Mesenchymal stem cell (in vitro differentiated cells and primary cell): ENCODE results near the gene BTBD16.
A peak's percentile ranks its signal among the peaks of the same experiment; 100 is the strongest.

Experiments
- DNase-seq: peaks from one replicate; pipeline ENCODE4 v3.0.0-alpha.2; 2013
- H2AFZ ChIP-seq: one replicate; pipeline ENCODE4 v1.6.1; 2013; ENCODE audit warnings: low read depth, mild to moderate bottlenecking, control low read depth, inconsistent platforms, low read length, moderate library complexity
- H2AK5ac ChIP-seq: 2 replicates; pipeline ENCODE4 v1.6.1; 2013; ENCODE audit warnings: low read length, moderate library complexity, mild to moderate bottlenecking, inconsistent platforms; ENCODE audit not compliant: severe bottlenecking
- H2BK120ac ChIP-seq: one replicate; pipeline ENCODE4 v1.6.1; 2013; ENCODE audit warnings: low read depth, mild to moderate bottlenecking, inconsistent platforms, low read length, moderate library complexity
- H2BK12ac ChIP-seq, 2 experiments: one replicate each; pipeline ENCODE4 v1.6.1; 2013; ENCODE audit warnings: inconsistent platforms in 2 of 2, low read length in 2 of 2, mild to moderate bottlenecking in 2 of 2, moderate library complexity in 2 of 2, control low read depth in 1 of 2
- H2BK15ac ChIP-seq: one replicate; pipeline ENCODE4 v1.6.1; 2013; ENCODE audit warnings: mild to moderate bottlenecking, low read depth, inconsistent platforms; ENCODE audit not compliant: poor library complexity, severe bottlenecking
- H2BK5ac ChIP-seq: 2 replicates; pipeline ENCODE4 v1.6.1; 2013; ENCODE audit warnings: low read depth, mild to moderate bottlenecking, low read length, control low read depth, inconsistent platforms; ENCODE audit not compliant: poor library complexity, severe bottlenecking
- H3K14ac ChIP-seq, 2 experiments: one replicate each; pipeline ENCODE4 v1.6.1; 2013; ENCODE audit warnings: inconsistent platforms in 2 of 2, low read length in 2 of 2, control low read depth in 1 of 2, mild to moderate bottlenecking in 1 of 2, moderate library complexity in 1 of 2
- H3K18ac ChIP-seq, 2 experiments: one replicate each; pipeline ENCODE4 v1.6.1; 2013; ENCODE audit warnings: inconsistent platforms in 2 of 2, low read length in 2 of 2, control low read depth in 1 of 2, low read depth in 1 of 2, mild to moderate bottlenecking in 1 of 2
- H3K23ac ChIP-seq, 2 experiments: one replicate each; pipeline ENCODE4 v1.6.1; 2013; ENCODE audit warnings: inconsistent platforms in 2 of 2, low read length in 2 of 2, mild to moderate bottlenecking in 2 of 2, moderate library complexity in 2 of 2, control low read depth in 1 of 2
- H3K27ac ChIP-seq: 2 replicates; pipeline ENCODE4 v1.5.1; 2013; ENCODE audit warnings: mild to moderate bottlenecking, moderate library complexity, low read length, control low read depth, inconsistent platforms; ENCODE audit not compliant: poor library complexity, severe bottlenecking
- H3K27me3 ChIP-seq, 2 experiments: 2 replicates each; pipeline versions ENCODE4 v1.6.1 to v1.7.0; 2013; ENCODE audit warnings: low read length in 2 of 2, mild to moderate bottlenecking in 2 of 2, moderate library complexity in 2 of 2, control low read depth in 1 of 2, inconsistent platforms in 1 of 2; ENCODE audit not compliant: control insufficient read depth in 1 of 2, insufficient read depth in 1 of 2
- H3K36me3 ChIP-seq, 2 experiments: 2 replicates each; pipeline versions ENCODE4 v1.6.1 to v1.7.0; 2013; ENCODE audit warnings: low read length in 2 of 2, control low read depth in 1 of 2, inconsistent platforms in 1 of 2, low read depth in 1 of 2, mild to moderate bottlenecking in 1 of 2; ENCODE audit not compliant: insufficient read depth in 2 of 2, control insufficient read depth in 1 of 2
- H3K4ac ChIP-seq, 2 experiments: one replicate each; pipeline ENCODE4 v1.6.1; 2013; ENCODE audit warnings: inconsistent platforms in 2 of 2, low read length in 2 of 2, mild to moderate bottlenecking in 2 of 2, moderate library complexity in 2 of 2, control low read depth in 1 of 2, low read depth in 1 of 2
- H3K4me1 ChIP-seq: 2 replicates; pipeline ENCODE4 v1.6.1; 2013; ENCODE audit warnings: low read depth, low read length, control low read depth; ENCODE audit not compliant: control insufficient read depth, insufficient read depth
- H3K4me2 ChIP-seq: 2 replicates; pipeline ENCODE4 v1.6.1; 2013; ENCODE audit warnings: low read length, mild to moderate bottlenecking, inconsistent platforms; ENCODE audit not compliant: poor library complexity, severe bottlenecking
- H3K4me3 ChIP-seq, 2 experiments: 2 replicates each; pipeline versions ENCODE4 v1.5.1 to v1.7.0; 2013; ENCODE audit warnings: low read length in 2 of 2, mild to moderate bottlenecking in 2 of 2, control low read depth in 1 of 2, low read depth in 1 of 2; ENCODE audit not compliant: insufficient read depth in 1 of 2
- H3K79me1 ChIP-seq: replicated peaks from 2 replicates; pipeline ENCODE4 v1.6.1; 2013; ENCODE audit warnings: mild to moderate bottlenecking, control low read depth, low read length, inconsistent platforms; ENCODE audit not compliant: poor library complexity, severe bottlenecking
- H3K9ac ChIP-seq: 2 replicates; pipeline ENCODE4 v1.7.0; 2013; ENCODE audit warnings: mild to moderate bottlenecking, low read length, moderate library complexity
- H3K9me3 ChIP-seq: 2 replicates; pipeline ENCODE4 v1.7.0; 2013; ENCODE audit warnings: mild to moderate bottlenecking, low read length; ENCODE audit not compliant: control insufficient read depth
- H4K8ac ChIP-seq: one replicate; pipeline ENCODE4 v1.6.1; 2013; ENCODE audit warnings: inconsistent platforms, mild to moderate bottlenecking, low read length, moderate library complexity
- H4K91ac ChIP-seq: one replicate; pipeline ENCODE4 v1.6.1; 2013; ENCODE audit warnings: mild to moderate bottlenecking, low read length, inconsistent platforms
- WGBS: methylation state at CpG from one replicate; pipeline ENCODE4 v1.1.7; 2013; ENCODE audit warnings: mixed read lengths; 5-methylcytosine and 5-hydroxymethylcytosine counted together

Gene BTBD16

DNA sequence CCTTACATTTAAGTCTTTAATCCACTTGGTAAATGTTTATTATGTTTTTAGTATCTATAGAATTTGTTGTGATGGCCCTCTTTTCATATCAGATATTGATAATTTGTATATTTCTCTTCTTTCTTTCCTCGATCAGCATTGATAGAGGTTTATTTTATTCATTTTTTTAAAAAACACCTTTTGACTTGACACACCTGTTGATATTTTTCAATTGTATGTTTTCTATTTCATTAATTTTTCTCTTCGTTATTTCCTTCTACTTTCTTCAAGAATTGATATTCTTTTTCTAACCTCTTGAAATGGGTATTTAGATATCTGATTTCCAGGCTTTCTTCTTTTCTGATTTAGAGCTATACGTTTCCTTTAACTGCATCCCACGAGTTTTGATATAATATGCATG is 50.9 kb downstream of the BTBD16 start:
- no peaks in the 10 kb centered on the region for H3K79me1 ChIP-seq
- H2BK5ac ChIP-seq, result peak overlapping the region; percentile 6

DNA sequence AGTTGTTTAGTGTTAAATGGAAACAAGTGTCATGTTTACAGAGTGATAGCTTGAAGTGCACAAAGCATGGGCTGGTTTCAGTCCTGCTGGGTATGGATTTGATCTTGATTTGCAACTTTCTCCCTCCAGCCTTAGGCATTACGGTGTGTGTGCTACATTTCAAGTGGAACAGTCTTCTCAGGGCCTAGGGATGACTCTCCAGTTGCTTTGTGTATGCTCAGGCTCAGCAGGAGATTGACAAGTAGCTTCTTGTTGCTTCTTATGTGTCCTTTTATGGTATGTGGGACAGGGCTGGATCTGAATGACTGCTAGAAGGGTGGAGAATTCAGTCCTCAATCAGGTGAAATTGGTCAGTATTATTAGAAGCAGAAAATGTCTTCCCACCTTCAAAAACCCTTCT is 52.1 kb downstream of the BTBD16 start:
- H3K23ac ChIP-seq, result no peak overlapping the region
- H3K14ac ChIP-seq, result no peak overlapping the region
- no peak for DNase-seq
- H4K8ac ChIP-seq, result no peak overlapping the region
- H3K9me3 ChIP-seq, result peaks cover 28% of the 10 kb centered on the region
- H3K27ac ChIP-seq, result no peak overlapping the region
- H3K9ac ChIP-seq, result no peak overlapping the region
- no peaks in the 10 kb centered on the region for H3K27me3 ChIP-seq
- H3K4me3 ChIP-seq, result no peak overlapping the region
- no peak overlapping the region for H3K18ac ChIP-seq
- H2AK5ac ChIP-seq, result no peak overlapping the region
- H2BK15ac ChIP-seq, result no peak overlapping the region
- no peak overlapping the region for H3K4me2 ChIP-seq
- H2BK120ac ChIP-seq, result no peak overlapping the region
- H3K4ac ChIP-seq, result no peak overlapping the region
- no peaks in the 10 kb centered on the region for H3K79me1 ChIP-seq
- H4K91ac ChIP-seq, result no peak overlapping the region
- no peak overlapping the region for H2BK12ac ChIP-seq
- H3K36me3 ChIP-seq, result no peaks in the 10 kb centered on the region
- H3K4me1 ChIP-seq, result peaks cover 3% of the 10 kb centered on the region
- no peak overlapping the region for H2AFZ ChIP-seq
- WGBS, result 71% methylated on average over 1 of the region's 1 CpG
- H2BK5ac ChIP-seq, result no peak overlapping the region

More for the DNA sequence above, 50.9 kb downstream of the BTBD16 start:
- Histone ChIP-seq H3K9ac (no peak overlapping the region), H3K27me3 (no peaks in the 10 kb centered on the region), H3K9me3 (peaks cover 28% of the 10 kb centered on the region), H3K36me3 (no peaks in the 10 kb centered on the region), H2AFZ (no peak overlapping the region), H4K91ac (no peak overlapping the region), H2BK15ac (no peak overlapping the region), H3K4me2 (no peak overlapping the region), H2AK5ac (no peak overlapping the region), H2BK12ac (no peak overlapping the region), H3K4ac (no peak overlapping the region), H3K14ac (no peak overlapping the region), H3K4me3 (no peak overlapping the region), H3K27ac (no peak overlapping the region), H3K4me1 (peaks cover 3% of the 10 kb centered on the region), H3K23ac (no peak overlapping the region), H2BK120ac (no peak overlapping the region), H4K8ac (no peak overlapping the region), H3K18ac (no peak overlapping the region)
- no peak for DNase-seq
- 62% methylated on average over 2 of the region's 4 CpGs for WGBS

DNA sequence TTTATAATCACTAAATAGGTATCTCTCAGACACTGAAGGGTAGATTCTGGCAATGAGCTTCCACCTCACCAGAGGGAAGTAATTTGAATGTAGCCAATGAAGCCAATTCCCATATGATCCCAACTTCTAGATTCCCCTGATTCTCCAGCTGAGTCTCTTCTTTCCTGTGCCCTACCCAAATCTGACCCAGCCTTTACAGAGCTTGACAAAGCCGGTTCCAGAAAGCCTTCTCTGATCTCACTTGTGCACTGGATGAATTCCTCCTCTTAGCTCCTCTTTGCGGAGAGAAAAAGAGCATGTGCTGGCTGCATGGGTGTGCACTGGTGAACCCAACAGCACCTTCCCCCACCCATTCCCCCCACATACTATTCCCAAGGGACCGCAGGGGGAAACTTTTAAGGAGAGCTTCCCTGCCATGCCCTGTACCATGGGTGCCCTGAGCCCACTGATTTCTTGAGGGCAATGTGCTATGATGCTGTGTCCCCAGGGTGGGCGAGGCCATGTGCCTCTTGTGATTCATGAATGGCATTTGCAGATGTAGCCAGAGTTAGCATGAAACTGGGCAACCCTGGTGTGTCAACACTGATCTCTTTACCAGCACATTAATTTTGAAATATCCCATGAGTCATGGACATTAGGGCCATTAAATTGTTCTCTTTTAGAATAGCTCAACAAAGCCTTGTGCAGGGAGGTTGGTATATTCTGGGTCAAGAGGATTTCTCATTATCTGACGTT is 53.0 kb downstream of the BTBD16 start:
- no peak overlapping the region for H3K4me2 ChIP-seq
- H2AK5ac ChIP-seq, result no peak overlapping the region
- H3K18ac ChIP-seq, result no peak overlapping the region
- H3K4me3 ChIP-seq, result no peak overlapping the region
- H3K14ac ChIP-seq, result no peak overlapping the region
- H4K8ac ChIP-seq, result no peak overlapping the region
- no peak for DNase-seq
- WGBS, result 83% methylated on average over 5 of the region's 5 CpGs
- no peak overlapping the region for H2BK12ac ChIP-seq
- H2BK15ac ChIP-seq, result no peak overlapping the region
- no peak overlapping the region for H3K4ac ChIP-seq
- peaks cover 3% of the 10 kb centered on the region for H3K4me1 ChIP-seq
- H2AFZ ChIP-seq, result no peak overlapping the region
- H4K91ac ChIP-seq, result no peak overlapping the region
- no peaks in the 10 kb centered on the region for H3K27me3 ChIP-seq
- H2BK120ac ChIP-seq, result no peak overlapping the region
- H3K36me3 ChIP-seq, result no peaks in the 10 kb centered on the region
- H3K23ac ChIP-seq, result no peak overlapping the region
- H3K27ac ChIP-seq, result no peak overlapping the region
- no peaks in the 10 kb centered on the region for H3K79me1 ChIP-seq
- no peak overlapping the region for H3K9ac ChIP-seq
- no peak overlapping the region for H2BK5ac ChIP-seq
- peaks cover 28% of the 10 kb centered on the region for H3K9me3 ChIP-seq

DNA sequence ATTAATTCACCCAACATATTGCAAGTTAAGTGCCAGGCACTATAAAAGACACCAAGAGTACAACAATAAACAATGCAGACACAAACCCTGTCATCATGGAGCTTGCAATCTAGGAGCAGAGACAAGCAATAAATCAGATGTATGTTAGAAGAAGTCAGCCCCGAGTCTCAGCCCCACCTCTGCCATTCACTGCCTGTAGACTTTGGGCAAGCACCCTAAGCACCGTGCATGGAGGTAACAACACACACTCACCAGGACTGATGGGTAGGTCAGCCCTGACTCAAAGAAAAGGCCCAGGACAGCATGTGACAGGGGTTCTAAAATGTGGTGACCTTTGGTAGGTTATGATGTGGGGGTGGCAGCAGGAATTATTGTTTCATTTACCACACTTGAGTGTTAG is 54.1 kb downstream of the BTBD16 start:
- H3K23ac ChIP-seq, result no peak overlapping the region
- no peak overlapping the region for H3K27ac ChIP-seq
- no peak overlapping the region for H3K4ac ChIP-seq
- H2BK15ac ChIP-seq, result no peak overlapping the region
- no peak for DNase-seq
- H2BK12ac ChIP-seq, result no peak overlapping the region
- H4K8ac ChIP-seq, result no peak overlapping the region
- H3K4me3 ChIP-seq, result no peak overlapping the region
- H3K36me3 ChIP-seq, result no peaks in the 10 kb centered on the region
- H3K4me2 ChIP-seq, result no peak overlapping the region
- H3K18ac ChIP-seq, result no peak overlapping the region
- no peak overlapping the region for H3K9ac ChIP-seq
- H4K91ac ChIP-seq, result no peak overlapping the region
- H2BK120ac ChIP-seq, result no peak overlapping the region
- H3K9me3 ChIP-seq, result peaks cover 18% of the 10 kb centered on the region
- H3K14ac ChIP-seq, result no peak overlapping the region
- H2AFZ ChIP-seq, result no peak overlapping the region
- 83% methylated on average over 2 of the region's 2 CpGs for WGBS
- no peaks in the 10 kb centered on the region for H3K27me3 ChIP-seq
- peaks cover 3% of the 10 kb centered on the region for H3K4me1 ChIP-seq
- H3K79me1 ChIP-seq, result no peaks in the 10 kb centered on the region
- no peak overlapping the region for H2AK5ac ChIP-seq
- H2BK5ac ChIP-seq, result no peak overlapping the region
